ENCODE data around the gene ANKRD53.

DNA sequence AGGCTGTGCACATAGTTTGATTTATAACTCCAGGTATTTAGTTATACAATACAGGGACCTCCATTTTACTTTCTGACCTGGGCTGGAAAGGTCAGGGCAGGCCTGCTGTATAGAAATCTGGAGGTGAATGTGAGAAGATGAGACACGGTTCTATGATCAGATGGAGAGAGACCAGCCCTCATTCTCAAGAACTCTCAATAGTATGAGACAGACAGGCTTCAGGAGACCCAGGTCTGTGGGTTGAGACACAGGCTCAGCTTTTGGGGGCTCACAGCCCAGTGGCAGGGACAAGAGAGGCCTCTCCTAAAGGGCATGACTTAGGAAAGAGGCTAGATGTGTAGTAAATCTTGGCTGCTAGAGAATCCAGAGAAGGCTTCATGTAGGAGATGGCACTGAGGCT is 43.4 kb upstream of the ANKRD53 start:
- TF ChIP-seq, protein P1, sequence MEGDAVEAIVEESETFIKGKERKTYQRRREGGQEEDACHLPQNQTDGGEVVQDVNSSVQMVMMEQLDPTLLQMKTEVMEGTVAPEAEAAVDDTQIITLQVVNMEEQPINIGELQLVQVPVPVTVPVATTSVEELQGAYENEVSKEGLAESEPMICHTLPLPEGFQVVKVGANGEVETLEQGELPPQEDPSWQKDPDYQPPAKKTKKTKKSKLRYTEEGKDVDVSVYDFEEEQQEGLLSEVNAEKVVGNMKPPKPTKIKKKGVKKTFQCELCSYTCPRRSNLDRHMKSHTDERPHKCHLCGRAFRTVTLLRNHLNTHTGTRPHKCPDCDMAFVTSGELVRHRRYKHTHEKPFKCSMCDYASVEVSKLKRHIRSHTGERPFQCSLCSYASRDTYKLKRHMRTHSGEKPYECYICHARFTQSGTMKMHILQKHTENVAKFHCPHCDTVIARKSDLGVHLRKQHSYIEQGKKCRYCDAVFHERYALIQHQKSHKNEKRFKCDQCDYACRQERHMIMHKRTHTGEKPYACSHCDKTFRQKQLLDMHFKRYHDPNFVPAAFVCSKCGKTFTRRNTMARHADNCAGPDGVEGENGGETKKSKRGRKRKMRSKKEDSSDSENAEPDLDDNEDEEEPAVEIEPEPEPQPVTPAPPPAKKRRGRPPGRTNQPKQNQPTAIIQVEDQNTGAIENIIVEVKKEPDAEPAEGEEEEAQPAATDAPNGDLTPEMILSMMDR (IDR thresholded peaks at IDR 0.05; ENCODE audit: poor library complexity, severe bottlenecking): no peak
- no peak for TF ChIP-seq POLR2AphosphoS5 (IDR thresholded peaks at IDR 0.05)
- TF ChIP-seq EP300 (conservative IDR thresholded peaks at IDR 0.05; ENCODE audit: poor library complexity, severe bottlenecking): no peak
- no peak for TF ChIP-seq REST (IDR thresholded peaks at IDR 0.05; ENCODE audit: borderline replicate concordance)
- TF ChIP-seq EZH2 (IDR thresholded peaks at IDR 0.05; ENCODE audit: borderline replicate concordance, insufficient read depth, low read length, poor library complexity, severe bottlenecking): no peak
- TF ChIP-seq SMC3 (conservative IDR thresholded peaks at IDR 0.05; ENCODE audit: poor library complexity): no peak
- no peak for TF ChIP-seq TAF1 (IDR thresholded peaks at IDR 0.05; ENCODE audit: low read depth)
- no peak for TF ChIP-seq RAD21 (conservative IDR thresholded peaks at IDR 0.05)
- no peak for TF ChIP-seq MXI1 (conservative IDR thresholded peaks at IDR 0.05; ENCODE audit: poor library complexity, severe bottlenecking)

Measured in neural cell (in vitro differentiated cells).